SKM-1 treated with dmso at 0.1 percent for 144 hours (cell line): ENCODE data around the gene CTNNA2.

Experiments
- DNase-seq: peaks from one replicate; lab custom pipeline; 2025; ENCODE audit not compliant: unreplicated experiment; lab: John Stamatoyannopoulos, UW

The CTNNA2 gene

GRCh38 chr2:80621656-80622055 lies 1108.8 kb downstream of the CTNNA2 start:
- no peak for DNase-seq

GRCh38 chr2:80624062-80624461 lies 1111.2 kb downstream of the CTNNA2 start:
- no peak for DNase-seq

DNA sequence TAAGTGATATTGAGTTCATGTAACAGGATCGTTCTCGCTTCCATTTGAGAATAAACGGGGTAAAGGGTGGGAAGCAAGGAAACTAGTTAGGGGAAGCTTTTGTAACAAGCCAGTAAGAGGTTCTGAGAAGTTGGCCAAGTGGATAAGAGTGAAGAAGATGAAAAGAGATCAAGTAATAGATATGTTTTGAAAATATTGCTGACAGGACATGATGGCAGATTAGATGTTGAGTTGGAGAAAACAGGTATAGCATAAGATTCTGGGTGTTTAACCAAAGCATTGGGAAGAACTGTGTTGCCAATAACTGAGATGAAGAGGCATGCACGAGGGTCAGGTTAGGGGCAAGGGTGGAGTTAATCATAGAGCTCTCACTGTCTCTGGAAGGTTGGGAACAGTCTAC lies 1121.7 kb downstream of the CTNNA2 start:
- DNase-seq, result no peak

DNA sequence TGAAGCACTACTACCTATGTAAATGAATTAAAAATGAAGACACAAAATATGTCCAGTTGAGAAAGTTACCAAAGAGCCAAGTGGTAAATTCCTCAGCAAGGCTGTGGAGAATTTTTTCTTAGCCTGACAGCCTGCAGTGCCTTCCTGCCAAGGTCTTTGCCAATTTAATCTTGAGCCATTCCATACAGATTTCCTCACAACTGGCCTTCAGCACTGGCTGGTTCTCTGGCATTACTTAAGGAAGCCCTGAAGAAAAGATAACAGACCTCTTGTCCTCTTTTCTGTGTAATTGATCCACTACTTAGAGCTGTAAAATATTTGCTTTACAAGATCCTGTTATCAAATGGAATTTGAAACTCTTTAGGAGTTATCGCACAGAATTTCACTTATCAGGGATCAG lies 1125.9 kb downstream of the CTNNA2 start:
- no peak for DNase-seq

GRCh38 chr2:80642465-80642864 lies 1129.6 kb downstream of the CTNNA2 start:
- no peak for DNase-seq

DNA sequence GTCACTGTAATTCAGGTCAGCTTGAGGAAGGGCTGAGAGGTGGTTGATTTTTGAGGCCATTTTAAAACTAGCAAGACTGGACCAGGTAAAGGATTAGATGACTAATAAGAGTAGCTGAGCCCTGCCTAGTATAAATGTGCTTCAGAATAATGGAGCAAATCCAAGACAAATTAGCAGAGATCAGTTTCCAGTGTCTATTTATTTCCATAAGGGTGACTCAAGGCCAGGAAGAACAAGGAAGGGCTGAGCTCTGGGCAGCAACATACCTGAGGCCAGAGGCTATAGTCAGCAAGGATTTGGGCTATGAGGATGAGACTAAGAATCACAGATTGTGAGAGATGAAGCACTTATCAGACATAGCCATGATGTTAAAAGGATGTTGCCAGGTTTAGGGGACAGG lies 1130.7 kb downstream of the CTNNA2 start:
- DNase-seq, result no peak

GRCh38 chr2:80651435-80651834 lies 1138.6 kb downstream of the CTNNA2 start:
- DNase-seq, result no peak

DNA sequence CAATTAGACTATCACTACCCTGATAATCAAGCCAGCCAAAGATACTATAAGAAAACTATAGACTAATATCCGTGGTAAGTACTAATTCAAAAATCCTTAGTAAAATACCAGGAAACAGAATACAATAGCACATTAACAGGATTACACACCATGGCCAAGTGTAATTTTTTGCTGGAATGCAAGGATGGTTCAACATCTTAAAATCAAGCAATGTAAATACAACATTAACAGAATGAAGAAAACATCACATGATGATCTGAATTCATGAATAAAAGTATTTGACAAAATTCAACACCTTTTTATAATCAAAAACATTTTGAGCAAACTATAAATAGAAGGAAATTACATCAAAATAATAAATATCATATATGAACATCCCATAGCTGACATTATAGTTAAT lies 1142.4 kb downstream of the CTNNA2 start:
- DNase-seq, result no peak

GRCh38 chr2:80670763-80671162 lies 1157.9 kb downstream of the CTNNA2 start:
- no peak for DNase-seq

DNA sequence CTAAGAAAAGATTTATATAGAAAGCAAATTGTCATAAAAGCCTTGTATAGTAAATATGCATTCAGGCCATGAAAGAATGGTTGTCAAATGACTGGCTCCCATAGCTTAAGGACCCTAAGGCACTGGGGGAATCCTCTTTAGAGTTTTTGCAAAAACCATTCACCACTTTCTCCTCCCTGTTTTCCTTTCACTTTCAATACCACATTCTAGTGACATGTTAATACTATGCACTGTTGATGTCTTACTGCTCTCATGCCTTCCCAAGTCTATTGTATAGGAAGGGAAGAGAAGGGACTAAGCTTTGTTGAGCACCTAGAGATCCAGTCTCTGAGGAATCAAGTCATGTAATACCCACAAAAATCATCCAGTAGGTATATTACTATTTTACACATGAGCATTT lies 1174.7 kb downstream of the CTNNA2 start:
- no peak for DNase-seq

DNA sequence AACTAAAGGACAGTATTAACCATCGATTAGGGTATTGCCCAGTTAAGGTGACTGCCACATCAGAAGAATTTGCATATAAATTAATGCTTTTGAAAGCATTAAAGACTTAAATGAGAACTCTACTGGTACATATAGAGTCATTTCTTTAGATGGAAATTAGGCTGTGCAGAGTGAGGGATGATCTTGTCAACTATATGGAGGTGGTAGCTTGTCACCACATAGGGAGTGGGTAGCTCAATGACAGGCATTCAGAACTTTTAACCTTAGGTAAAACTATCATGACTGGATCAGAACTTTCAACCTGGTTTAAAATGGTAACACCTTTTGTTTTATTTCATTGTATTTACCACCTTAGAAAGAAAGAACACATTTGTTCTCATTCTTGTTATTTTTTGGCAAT lies 1176.3 kb downstream of the CTNNA2 start:
- DNase-seq, result no peak
